Right lobe of liver (tissue), 4 donors: Measurements from ENCODE around the gene KRTAP3-2.
"Not testable (repeated sequence)": the region's sequence is repeated elsewhere in the genome, so short reads cannot be mapped to it uniquely, and the experiment has no call there.

Experiments
- CTCF ChIP-seq, 4 donors: fragments of 200-600 bp in 3 of 4; fragments of 450-650 bp in 1 of 4; IDR thresholded peaks; one replicate each; pipeline versions ENCODE4 v1.5.1 to v1.8.0; 2016 to 2022; ENCODE audit warnings: antibody characterized with exemption in 4 of 4, mild to moderate bottlenecking in 2 of 4
- POLR2A ChIP-seq: fragments of 450-650 bp; IDR thresholded peaks from one replicate; pipeline ENCODE4 v1.6.1; 2017; ENCODE audit warnings: antibody characterized with exemption, mild to moderate bottlenecking
- donor health status: DM: no; HTN: no; CAD: no.
- donor health status: DM: no; HTN: no; CAD: no.
- donor health status: DM: no; HTN: yes; CAD: no.

- not testable (repeated sequence) for TF ChIP-seq CTCF (IDR thresholded peaks at IDR 0.05); POLR2A
These were observed 34.7 kb upstream of the KRTAP3-2 start, which contains the start of gene KRTAP1-3 for GRCh38 chr17:41034346-41034935.
